Esophagus muscularis mucosa (tissue), 4 donors: ENCODE measurements around the gene ADCK1.

Experiments
- EP300 ChIP-seq: sonication (generic); formaldehyde crosslinking; IDR thresholded peaks from one replicate; pipeline ENCODE4 v1.6.1; 2017; ENCODE audit warnings: antibody characterized with exemption
- POLR2A ChIP-seq: fragments of 450-650 bp; IDR thresholded peaks from one replicate; pipeline ENCODE4 v1.6.1; 2017; ENCODE audit warnings: antibody characterized with exemption, moderate library complexity, mild to moderate bottlenecking, low read depth
- POLR2AphosphoS5 ChIP-seq, 2 donors: sonication (generic); formaldehyde crosslinking; IDR thresholded peaks; one replicate each; pipeline ENCODE4 v1.6.1; 2017; ENCODE audit warnings: antibody characterized with exemption in 2 of 2
- TF ChIP-seq, protein P1 (sequence below), 3 experiments: fragments of 200-600 bp in 2 of 3; fragments of 450-650 bp in 1 of 3; sonication (generic) in 2 of 3; IDR thresholded peaks; one replicate each; pipeline ENCODE4 v1.5.1; 2017 to 2019; ENCODE audit warnings: antibody characterized with exemption in 3 of 3, mild to moderate bottlenecking in 2 of 3, moderate library complexity in 1 of 3

DNA sequence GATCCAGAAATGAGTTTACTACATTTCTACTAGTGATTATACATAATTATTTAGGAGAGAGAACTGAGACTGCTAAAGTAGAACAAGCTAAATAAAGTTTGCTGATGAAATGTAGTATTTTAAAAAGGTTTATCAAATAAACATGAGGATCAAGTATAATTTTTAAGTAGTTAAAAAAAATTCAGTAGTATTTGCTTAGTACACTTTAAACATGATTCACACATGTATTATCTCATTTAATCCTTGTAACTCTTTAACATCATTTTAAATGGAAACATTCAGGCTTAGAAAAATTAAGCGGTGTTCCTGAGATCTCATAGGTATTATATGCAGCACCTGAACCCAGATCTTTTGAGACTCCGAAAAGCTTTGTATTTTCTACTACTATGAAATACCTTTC is 47.6 kb upstream of the ADCK1 start:
- TF ChIP-seq, protein P1, sequence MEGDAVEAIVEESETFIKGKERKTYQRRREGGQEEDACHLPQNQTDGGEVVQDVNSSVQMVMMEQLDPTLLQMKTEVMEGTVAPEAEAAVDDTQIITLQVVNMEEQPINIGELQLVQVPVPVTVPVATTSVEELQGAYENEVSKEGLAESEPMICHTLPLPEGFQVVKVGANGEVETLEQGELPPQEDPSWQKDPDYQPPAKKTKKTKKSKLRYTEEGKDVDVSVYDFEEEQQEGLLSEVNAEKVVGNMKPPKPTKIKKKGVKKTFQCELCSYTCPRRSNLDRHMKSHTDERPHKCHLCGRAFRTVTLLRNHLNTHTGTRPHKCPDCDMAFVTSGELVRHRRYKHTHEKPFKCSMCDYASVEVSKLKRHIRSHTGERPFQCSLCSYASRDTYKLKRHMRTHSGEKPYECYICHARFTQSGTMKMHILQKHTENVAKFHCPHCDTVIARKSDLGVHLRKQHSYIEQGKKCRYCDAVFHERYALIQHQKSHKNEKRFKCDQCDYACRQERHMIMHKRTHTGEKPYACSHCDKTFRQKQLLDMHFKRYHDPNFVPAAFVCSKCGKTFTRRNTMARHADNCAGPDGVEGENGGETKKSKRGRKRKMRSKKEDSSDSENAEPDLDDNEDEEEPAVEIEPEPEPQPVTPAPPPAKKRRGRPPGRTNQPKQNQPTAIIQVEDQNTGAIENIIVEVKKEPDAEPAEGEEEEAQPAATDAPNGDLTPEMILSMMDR (IDR thresholded peaks at IDR 0.05), result no peak
- TF ChIP-seq POLR2A (no peak), POLR2AphosphoS5 (IDR thresholded peaks at IDR 0.05) (no peak), EP300 (no peak)
